ENCODE data around the gene GPR37L1.

DNA sequence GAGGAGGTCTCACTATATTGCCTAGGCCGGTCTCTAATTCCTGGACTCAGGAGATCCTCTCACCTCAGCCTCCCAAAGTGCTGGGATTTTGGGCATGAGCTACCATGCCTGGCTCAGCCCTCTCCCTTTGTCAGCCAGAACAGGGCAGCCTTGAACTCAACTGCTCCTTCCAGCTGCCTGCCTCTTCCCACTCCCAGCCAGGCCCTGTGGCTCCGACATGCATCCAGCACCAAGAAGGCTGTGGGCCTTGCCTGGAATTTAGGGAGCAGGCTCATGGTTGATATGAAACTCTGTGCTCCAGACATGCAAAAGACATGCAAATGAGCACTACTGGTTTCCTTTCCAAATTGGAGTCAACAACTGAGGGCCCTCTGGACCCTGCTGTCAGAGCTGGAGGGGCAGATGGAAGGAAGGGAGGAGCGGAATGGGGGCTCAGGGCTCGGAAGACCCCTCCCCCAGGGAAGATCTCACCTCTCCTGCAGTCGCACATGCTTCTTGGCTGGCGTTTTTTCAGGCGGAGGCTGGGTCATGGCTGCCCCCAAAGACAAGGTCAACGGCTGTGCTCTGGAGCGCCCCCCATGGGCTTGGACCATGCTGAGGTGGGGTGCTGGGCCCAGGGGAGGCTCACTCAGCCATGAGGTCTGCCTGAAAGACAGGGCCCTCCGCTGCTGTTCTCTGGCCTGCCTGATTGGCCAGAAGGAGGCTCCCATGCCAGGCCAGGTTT is 36.3 kb downstream of the GPR37L1 start:
- TF ChIP-seq, protein P1, sequence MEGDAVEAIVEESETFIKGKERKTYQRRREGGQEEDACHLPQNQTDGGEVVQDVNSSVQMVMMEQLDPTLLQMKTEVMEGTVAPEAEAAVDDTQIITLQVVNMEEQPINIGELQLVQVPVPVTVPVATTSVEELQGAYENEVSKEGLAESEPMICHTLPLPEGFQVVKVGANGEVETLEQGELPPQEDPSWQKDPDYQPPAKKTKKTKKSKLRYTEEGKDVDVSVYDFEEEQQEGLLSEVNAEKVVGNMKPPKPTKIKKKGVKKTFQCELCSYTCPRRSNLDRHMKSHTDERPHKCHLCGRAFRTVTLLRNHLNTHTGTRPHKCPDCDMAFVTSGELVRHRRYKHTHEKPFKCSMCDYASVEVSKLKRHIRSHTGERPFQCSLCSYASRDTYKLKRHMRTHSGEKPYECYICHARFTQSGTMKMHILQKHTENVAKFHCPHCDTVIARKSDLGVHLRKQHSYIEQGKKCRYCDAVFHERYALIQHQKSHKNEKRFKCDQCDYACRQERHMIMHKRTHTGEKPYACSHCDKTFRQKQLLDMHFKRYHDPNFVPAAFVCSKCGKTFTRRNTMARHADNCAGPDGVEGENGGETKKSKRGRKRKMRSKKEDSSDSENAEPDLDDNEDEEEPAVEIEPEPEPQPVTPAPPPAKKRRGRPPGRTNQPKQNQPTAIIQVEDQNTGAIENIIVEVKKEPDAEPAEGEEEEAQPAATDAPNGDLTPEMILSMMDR (IDR thresholded peaks at IDR 0.05; ENCODE audit: insufficient read depth, low read length, poor library complexity, severe bottlenecking): peak; percentile 35
- no peak for TF ChIP-seq EZH2phosphoT487 (conservative IDR thresholded peaks at IDR 0.05; ENCODE audit: low read length)

Data from SU-DHL-6 (cell line).